GM12873 (cell line): ENCODE results near the gene INPP5E.

Experiments used
- CTCF ChIP-seq: IDR thresholded peaks from 2 replicates; pipeline ENCODE4 v1.5.1; 2012; ENCODE audit warnings: low read depth, mild to moderate bottlenecking, moderate library complexity, low read length, control low read depth; ENCODE audit not compliant: insufficient read depth; ENCODE audit errors: missing control alignments

The INPP5E gene

GRCh38 chr9:136439481-136440408 is at the start of gene INPP5E:
TSS of gene INPP5E (minus strand) at chr9:136439845. CDS start at chr9:136439419, 426 bp downstream.
- peak; percentile 66 for TF ChIP-seq CTCF

GRCh38 chr9:136488247-136489214 is 48.9 kb upstream of the INPP5E start:
- peak; percentile 98 for TF ChIP-seq CTCF

- no peak for TF ChIP-seq CTCF
Measured at GRCh38 chr9:136487672-136488071, 48.0 kb upstream of the INPP5E start.

- no peak for TF ChIP-seq CTCF
Measured at GRCh38 chr9:136486823-136487620, 47.4 kb upstream of the INPP5E start.

DNA sequence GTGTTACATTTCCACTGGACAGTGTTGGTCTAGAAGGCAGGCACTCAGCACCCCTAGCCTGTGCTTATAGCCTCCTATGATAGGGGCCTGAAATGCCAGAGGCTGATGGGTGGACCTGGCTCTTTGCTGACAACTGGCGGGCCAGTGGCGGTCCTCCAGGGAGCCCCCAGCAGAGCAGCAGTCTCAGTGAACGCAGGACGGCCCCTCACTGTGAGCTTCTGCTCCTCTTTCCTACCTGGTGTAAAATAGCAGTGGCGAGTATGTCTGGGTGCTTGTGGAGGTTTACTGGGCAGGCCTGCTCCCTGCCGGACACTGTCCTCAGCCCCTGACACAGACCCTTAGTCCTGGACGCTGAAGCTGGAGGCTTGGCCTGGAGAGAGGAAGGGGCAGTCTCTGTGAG is 46.5 kb upstream of the INPP5E start:
- TF ChIP-seq CTCF: no peak

- TF ChIP-seq CTCF: peak; percentile 96
Measured at GRCh38 chr9:136485049-136486045, 45.7 kb upstream of the INPP5E start.
